Stimulated activated CD4-positive, alpha-beta T cell treated with anti-CD3 and anti-CD28 coated beads, Interleukin-2, amount 100 ng/mL, for 48 hours (primary cell): ENCODE results near the gene NACC1.

Experiments used
- DNase-seq, 2 donors: peaks; one replicate each; pipeline ENCODE4 v3.0.0-alpha.2; 2020

Gene NACC1

DNA sequence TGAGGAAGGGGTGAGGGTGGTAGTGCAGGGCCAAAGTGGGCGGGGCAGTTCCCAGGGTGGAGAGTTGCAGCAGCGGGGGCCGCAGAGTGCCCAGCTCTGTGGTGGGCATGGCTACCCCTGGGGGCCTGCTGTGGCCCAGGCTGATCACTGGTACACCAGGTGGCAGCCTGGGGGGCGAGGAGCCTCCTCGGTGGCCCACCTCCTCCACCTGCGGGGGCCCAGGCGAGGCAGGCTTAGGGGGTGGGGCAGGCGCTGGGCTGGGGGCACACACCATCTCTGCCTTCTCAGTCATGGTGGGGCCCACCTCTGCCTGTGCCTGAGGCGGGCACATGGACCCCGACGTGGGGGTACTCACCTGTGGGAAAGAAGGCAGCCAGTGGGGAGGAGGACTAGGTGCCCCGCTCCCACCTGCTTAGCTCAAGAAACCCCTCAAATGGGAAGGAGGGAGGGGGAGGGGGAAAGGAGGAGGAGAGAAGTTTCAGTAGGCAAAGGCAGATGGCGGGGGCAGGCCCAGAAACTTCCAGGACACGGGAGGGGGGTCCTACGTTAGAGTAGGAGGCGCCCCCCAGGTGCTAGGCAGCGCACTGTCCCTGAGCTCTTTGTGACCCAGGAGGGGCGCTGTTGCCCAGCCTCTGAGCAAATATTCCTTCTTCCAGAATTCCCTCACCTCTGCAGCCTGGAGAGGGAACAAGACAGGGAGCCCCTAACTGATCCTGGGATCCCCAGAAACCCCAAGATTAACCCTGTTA lies 17.0 kb upstream of the NACC1 start:
- DNase-seq = no peak

GRCh38 chr19:13101590-13102415 lies 16.3 kb upstream of the NACC1 start:
- no peak for DNase-seq

GRCh38 chr19:13102416-13102665 lies 15.7 kb upstream of the NACC1 start:
- DNase-seq = no peak

GRCh38 chr19:13102666-13103580 lies 15.1 kb upstream of the NACC1 start, which contains the start of gene LYL1:
Gene LYL1 (minus strand): TSS chr19:13102858. CDS start chr19:13101171, 1,687 bp downstream.
- peak in 1 of 2 donors; percentile 29 for DNase-seq

- no peak for DNase-seq
Measured at GRCh38 chr19:13103581-13104359, 14.3 kb upstream of the NACC1 start.

DNA sequence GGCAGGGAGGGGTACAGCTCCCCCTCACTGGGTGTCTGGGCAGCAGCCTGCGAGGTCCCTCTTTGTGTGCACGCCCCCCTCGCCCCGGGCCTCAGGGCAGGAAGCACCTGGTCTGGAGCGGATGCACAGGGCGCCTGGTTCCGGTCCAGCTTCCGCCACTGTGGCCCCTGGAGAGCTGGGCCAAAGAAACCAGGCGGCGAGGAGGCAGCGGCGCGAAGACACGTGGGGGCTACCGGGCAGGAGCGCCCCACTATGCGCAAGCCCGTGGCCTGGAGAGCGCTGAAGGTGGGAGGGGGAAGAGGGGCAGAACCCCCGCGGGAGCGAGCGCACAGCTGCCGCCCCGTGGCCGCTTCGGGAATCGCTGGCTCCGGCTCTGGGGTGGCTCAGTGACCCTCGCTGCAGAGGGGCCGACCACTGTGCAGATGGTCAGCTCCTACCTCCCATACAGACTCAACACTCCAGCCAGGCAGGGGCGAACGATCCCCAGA lies 13.7 kb upstream of the NACC1 start:
- DNase-seq = peak; percentile 66 to 76

DNA sequence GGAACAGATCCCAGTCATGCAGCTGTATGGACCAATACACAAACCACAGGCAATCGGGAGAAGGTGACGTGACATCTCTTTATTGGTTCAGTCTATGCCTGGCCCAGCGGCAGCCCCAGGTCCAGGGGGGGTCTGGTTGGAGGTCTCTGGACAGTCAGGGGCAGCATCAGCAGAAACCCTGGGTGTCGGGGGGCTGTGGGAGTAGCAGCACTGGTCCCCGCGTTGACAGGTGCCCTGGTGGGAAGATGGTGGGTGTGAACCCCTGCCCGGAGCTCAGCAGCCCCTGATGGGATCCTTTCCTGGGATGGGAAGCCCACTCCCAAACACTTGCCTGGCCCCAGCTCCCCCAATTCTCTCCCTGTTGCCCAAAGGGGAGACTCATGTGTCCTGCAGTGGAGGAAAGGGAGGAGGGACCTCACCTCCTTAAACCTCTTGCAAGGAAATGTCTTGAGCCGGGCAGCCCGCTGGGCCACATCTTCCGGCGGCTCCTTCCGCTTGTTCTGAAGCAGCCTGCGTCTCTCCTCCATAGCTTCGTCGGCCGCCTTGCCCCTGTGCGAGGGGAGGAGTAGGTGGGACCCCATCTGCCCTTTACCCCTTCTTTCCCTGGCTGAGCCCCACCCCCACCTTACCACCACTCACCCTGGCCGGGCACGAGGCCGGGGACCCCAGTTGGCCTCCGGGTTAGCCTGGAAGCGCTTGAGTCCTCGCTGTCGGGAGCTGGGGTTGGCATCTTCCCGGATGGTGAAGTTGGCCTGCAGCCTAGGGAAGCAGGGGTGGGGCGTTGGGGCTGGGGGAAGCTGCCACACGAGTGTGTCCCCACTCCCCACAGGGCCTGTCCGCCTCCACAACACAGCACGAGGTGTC lies 13.0 kb upstream of the NACC1 start:
- DNase-seq = no peak

- no peak for DNase-seq
Measured at GRCh38 chr19:13109361-13110098, 8.5 kb upstream of the NACC1 start.

GRCh38 chr19:13110099-13110610 lies 7.9 kb upstream of the NACC1 start:
- DNase-seq = no peak

- no peak for DNase-seq
Measured at GRCh38 chr19:13112555-13112954, 5.5 kb upstream of the NACC1 start.

GRCh38 chr19:13115936-13116281 lies 2.2 kb upstream of the NACC1 start:
- no peak for DNase-seq

DNA sequence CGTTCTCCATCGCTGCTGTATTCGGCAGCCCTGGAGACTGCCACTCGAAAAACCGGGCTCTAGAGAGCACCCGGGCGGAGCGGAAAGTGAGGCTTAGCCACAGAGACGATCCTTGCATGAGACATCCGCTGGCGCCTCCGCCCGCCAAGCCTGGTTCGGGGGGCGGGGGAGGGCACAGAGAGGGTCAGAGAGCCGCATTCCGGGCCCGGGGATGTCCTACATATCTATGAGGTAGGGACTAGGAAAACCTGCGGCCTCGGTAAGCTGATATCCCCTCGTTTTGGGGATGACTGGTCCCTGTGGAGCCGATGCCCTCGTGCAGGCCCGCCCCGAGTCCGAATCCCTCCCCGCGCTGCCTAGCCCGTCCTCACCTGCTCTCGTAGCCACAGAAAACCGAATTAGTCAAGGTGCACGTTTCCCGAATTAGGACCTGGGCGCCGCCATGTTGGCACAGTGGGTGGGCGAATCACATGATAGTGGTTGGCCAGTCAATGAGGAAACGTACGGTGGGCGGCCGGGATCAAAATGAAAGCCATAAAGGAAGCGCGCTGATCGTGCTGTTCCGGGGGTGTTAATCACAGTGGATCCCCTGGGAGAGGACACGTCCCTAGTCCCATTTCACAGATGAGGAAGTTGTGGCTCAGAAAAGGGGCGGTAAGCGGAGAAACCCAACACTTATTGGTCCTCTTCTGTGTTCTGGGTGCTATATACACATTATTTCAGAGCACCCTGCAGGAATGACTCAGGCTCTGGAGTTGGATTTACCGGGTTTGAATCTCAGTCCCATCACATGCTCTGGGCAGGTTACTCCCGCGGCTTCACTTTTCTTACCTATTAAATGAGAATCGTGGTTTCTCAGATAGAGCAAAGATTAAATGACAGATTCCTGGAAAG lies 1.5 kb upstream of the NACC1 start, which contains the start of gene TRMT1:
Gene TRMT1, minus strand, starts transcription at position 459 of the 894 bp plus-strand sequence. Its CDS starts 341 bp downstream, at position 118.
- DNase-seq = peak; percentile 85 to 93

GRCh38 chr19:13117176-13117771 lies 790 bp upstream of the NACC1 start:
- DNase-seq = no peak

DNA sequence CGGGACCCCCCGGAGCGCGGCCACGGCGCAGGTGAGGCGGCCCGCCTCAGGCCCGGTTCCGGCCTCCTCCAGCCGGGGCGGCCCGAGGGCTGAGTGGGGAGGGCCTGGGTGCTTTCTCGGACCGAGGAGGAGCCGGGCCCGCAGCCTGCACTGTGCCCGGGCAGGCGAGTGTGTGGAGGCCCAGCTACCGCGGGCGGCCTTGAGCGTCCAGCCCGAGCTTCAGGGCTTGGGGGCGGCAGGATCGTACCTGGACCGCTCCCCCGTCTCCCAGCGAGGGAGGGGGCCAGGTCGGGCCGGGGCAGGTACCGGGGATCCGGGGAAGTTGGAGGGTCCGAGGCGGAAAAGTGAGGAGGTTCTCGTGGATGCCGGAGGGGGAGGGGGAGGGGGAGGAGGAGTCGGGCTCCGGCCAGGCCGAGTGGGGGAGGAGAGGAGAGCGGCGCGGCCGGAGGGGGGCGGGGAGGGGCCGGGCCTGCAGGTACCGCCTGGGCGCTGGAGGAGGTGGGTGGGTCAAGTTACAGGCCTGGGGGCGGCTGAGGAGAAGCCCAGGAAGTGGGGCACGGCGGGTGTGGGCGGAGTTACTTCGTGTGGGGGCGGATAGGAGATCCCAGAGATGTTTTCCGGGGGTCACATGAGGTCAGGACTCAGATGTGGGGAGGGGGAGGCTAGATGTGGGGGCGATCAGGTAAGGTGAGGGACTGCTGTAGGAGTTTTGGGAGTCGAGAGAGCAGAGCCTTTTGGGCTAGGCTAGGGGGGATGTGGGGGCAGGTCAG lies 545 bp downstream of the NACC1 start:
- DNase-seq = no peak

GRCh38 chr19:13119627-13120026 lies 1.6 kb downstream of the NACC1 start:
- no peak for DNase-seq

DNA sequence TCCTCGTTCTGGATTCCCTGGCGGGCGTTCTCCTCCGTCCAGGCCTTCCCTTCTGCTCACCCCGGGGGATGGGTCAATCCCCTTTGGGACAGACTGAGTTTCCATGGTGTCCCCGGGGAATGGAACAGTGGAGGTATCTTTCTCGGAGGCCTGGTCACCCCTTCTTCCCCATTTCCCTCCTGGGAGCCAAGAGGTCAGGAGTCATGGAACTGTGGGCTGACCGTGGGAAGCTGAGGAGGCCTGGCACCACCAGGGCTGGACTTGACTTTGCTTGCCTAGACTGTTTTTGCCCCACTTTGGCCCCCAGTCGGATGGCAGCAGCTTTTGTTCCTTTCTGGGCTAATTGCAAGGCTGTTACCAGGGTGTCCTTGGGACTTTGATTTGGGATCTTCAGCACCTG lies 2.0 kb downstream of the NACC1 start:
- DNase-seq = no peak

DNA sequence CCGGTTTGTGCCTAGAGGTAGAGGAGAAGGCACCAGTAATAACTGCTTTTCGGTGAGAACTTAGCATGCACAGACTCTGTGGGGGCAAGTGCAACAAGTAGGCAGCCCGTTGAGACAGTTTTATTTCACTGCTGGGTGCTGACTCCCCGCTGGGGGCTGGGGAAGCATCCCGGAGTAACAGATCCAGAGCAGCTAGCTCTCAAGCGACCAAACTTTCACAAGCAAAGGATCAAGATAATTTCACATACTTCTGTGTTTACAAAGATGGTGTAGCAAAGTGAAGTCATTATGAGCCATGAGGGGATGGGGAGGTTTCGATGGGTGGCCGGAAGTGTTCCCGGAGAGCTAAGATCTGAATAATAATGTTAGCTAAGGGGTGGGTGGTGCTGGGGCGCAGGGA lies 2.8 kb downstream of the NACC1 start:
- DNase-seq = no peak
